Upper lobe of right lung (tissue), 1 donor: ENCODE measurements around the gene VAMP7. TPM values are rescaled to one million over a fixed set of nuclear protein-coding genes. Genes with fewer than 3 reads are reported as not detected.
A peak's percentile ranks its signal among the peaks of the same experiment; 100 is the strongest.
"Not testable (repeated sequence)": the region's sequence is repeated elsewhere in the genome, so short reads cannot be mapped to it uniquely, and the experiment has no call there.

Experiments used
- ATAC-seq: fragments of 200-7000 bp; cut with Tn5 transposase; one replicate; pipeline ENCODE4 v1.9.1; 2020; ENCODE audit warnings: mild to moderate bottlenecking, moderate library complexity
- DNase-seq: peaks from one replicate; pipeline ENCODE4 v3.0.0-alpha.2; 2020
- H3K27ac ChIP-seq: fragments of 200-600 bp; one replicate; pipeline ENCODE4 v1.8.0; 2022
- H3K27me3 ChIP-seq: fragments of 200-600 bp; one replicate; pipeline ENCODE4 v1.8.0; 2022; ENCODE audit warnings: mild to moderate bottlenecking
- H3K36me3 ChIP-seq: fragments of 200-600 bp; one replicate; pipeline ENCODE4 v1.8.0; 2022
- H3K4me1 ChIP-seq: fragments of 200-600 bp; one replicate; pipeline ENCODE4 v1.8.0; 2022
- H3K4me3 ChIP-seq: fragments of 200-600 bp; one replicate; pipeline ENCODE4 v1.8.0; 2022; ENCODE audit warnings: mild to moderate bottlenecking
- H3K9me3 ChIP-seq: fragments of 200-600 bp; one replicate; pipeline ENCODE4 v1.8.0; 2022
- intact Hi-C: fragments of 100-400 bp; cut with DNase I; formaldehyde crosslinking; loops from one replicate; pipeline ENCODE4 v1.11.0; 2022
- total RNA-seq: library from RNA; stranded (reverse); fragmentation: NEBNext Ultra II Directional; extraction: Animal tissue kit (Norgen Biotek cat#: 25700); gene quantifications from one replicate; pipeline ENCODE4 v1.2.1, GENCODE V29; 2021
- TF ChIP-seq, protein P1 (sequence below): fragments of 200-600 bp; IDR thresholded peaks from one replicate; pipeline ENCODE4 v1.8.0; 2022; ENCODE audit warnings: antibody characterized with exemption
- donor health status: DM: no; HTN: yes; CAD: no; lungs with severe emphysema.

The VAMP7 gene
- total RNA-seq, 1 donor from 2014 or later = 27.1 TPM

DNA sequence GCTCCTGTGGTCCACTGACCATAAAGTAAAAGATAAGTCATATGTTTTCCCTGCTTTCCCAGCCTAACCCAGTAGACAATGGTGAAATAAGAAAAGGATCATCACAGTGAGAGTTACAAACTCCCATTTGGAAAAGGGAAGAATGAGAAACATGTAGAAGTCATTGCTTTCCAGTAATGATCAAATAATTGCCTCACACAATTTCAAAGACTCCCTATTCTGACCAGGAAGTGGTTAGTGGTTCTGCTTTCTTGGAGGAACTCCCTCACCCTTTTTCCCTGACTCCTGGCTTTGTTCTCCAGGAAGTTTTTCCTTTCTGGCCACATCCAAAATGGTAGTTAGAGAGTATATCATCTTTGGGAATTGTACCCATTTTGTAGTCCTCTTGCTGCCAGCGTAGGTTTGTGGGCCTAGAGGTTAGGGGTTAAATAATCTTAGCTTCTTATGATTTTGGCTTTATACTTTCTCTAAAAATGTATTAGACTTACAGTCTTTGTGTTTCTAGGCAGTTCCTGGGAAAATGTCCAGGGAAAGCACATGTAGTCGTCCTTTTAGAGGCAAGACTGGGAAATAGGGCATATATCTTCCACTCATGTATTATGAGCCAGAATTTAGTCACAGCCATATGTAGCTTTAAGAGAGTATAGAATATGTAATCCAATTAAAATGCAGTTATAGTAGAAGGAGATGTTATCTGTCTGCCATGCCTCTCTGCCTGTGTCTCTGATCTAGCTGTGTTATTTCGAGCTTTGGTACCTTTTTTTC, 10.5 kb downstream of the VAMP7 start:
- ATAC-seq (no peak), DNase-seq (no peak)
- H3K27me3 ChIP-seq = no peaks in the 10 kb centered on the region
- intact Hi-C loops = no loop called here
- H3K9me3 ChIP-seq = no peaks in the 10 kb centered on the region
- H3K4me3 ChIP-seq = no peak overlapping the region
- peaks cover 5% of the 10 kb centered on the region for H3K4me1 ChIP-seq
- no peak overlapping the region for H3K27ac ChIP-seq
- H3K36me3 ChIP-seq = peaks cover 29% of the 10 kb centered on the region
- TF ChIP-seq, protein P1, sequence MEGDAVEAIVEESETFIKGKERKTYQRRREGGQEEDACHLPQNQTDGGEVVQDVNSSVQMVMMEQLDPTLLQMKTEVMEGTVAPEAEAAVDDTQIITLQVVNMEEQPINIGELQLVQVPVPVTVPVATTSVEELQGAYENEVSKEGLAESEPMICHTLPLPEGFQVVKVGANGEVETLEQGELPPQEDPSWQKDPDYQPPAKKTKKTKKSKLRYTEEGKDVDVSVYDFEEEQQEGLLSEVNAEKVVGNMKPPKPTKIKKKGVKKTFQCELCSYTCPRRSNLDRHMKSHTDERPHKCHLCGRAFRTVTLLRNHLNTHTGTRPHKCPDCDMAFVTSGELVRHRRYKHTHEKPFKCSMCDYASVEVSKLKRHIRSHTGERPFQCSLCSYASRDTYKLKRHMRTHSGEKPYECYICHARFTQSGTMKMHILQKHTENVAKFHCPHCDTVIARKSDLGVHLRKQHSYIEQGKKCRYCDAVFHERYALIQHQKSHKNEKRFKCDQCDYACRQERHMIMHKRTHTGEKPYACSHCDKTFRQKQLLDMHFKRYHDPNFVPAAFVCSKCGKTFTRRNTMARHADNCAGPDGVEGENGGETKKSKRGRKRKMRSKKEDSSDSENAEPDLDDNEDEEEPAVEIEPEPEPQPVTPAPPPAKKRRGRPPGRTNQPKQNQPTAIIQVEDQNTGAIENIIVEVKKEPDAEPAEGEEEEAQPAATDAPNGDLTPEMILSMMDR = no peak

DNA sequence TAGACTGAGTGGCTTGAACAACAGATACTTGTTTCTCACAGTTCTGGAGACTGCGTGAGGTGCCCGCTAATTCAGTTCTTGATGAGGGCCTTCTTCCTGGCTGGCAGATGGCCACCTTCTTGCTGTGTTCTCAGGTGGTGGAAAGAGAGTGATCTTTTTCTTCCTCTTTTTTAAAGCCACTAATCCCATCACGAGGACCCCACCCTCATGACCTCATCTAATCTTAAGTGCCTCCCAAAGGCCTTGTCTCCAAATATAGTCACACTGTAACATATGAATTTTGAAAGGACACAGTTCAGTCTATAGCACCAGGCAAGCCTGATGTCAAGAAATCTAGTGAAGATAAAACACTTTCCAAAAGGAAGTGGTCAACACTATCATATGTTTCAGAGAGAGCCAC, 12.4 kb downstream of the VAMP7 start:
- H3K4me1 ChIP-seq = peaks cover under 1% of the 10 kb centered on the region
- no peaks in the 10 kb centered on the region for H3K9me3 ChIP-seq
- ATAC-seq = no peak
- intact Hi-C loops = no loop called here
- H3K4me3 ChIP-seq = no peak overlapping the region
- no peaks in the 10 kb centered on the region for H3K27me3 ChIP-seq
- peaks cover 37% of the 10 kb centered on the region for H3K36me3 ChIP-seq
- no peak overlapping the region for H3K27ac ChIP-seq
- DNase-seq = no peak
- TF ChIP-seq, protein P1 = no peak

DNA sequence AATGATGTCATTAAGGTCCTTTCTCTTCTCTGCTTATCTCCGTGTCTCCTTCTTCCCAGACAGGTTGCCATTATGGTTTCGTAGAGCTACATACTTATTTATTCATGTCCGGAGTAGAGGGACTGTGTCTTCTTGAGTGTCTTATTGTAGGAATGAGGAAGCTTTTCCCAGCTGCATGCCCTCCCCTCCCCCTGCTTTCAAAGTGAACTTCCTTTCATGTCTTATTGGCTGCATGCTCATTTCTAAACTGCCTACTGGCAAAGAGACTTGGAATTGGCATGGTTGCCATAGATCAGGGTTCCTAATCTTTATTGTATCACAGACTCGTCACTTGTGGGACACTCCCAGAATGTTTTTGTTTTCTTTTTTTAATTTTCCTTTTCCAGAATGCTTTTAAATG, 15.4 kb downstream of the VAMP7 start:
- DNase-seq = no peak
- H3K36me3 ChIP-seq = peaks cover 27% of the 10 kb centered on the region
- ATAC-seq = no peak
- TF ChIP-seq, protein P1 = no peak
- H3K4me1 ChIP-seq = no peaks in the 10 kb centered on the region
- no peaks in the 10 kb centered on the region for H3K27me3 ChIP-seq
- no peak overlapping the region for H3K27ac ChIP-seq
- no peaks in the 10 kb centered on the region for H3K9me3 ChIP-seq
- no peak overlapping the region for H3K4me3 ChIP-seq
- intact Hi-C loops = no loop called here

DNA sequence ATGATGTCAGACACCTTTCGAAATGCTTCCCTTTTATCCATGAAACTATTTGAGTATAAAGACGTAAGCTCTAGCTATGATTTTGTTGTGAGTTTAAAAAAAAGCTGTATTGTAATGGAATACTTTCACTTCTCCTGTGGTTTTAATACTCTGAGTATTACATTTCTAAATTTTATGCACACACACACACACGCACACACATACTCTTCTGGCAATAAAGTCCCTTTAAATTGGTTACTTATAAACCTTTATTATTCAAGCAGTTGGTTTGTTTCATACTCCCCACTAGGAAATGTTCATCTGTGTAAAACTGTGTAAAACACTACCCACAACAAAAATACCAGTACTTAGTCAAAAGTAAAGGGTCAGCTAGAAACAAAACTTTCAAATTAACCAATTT, 18.2 kb downstream of the VAMP7 start:
- ATAC-seq (no peak), DNase-seq (no peak)
- Histone ChIP-seq H3K4me3 (no peak overlapping the region), H3K27ac (no peak overlapping the region), H3K4me1 (no peaks in the 10 kb centered on the region), H3K9me3 (no peaks in the 10 kb centered on the region), H3K27me3 (no peaks in the 10 kb centered on the region), H3K36me3 (peaks cover 26% of the 10 kb centered on the region)
- intact Hi-C loops = no loop called here
- TF ChIP-seq, protein P1 = no peak

GRCh38 chrX:155900765-155901164, 19.6 kb downstream of the VAMP7 start:
- Histone ChIP-seq H3K4me1 (no peaks in the 10 kb centered on the region), H3K9me3 (no peaks in the 10 kb centered on the region), H3K4me3 (no peak overlapping the region), H3K27ac (no peak overlapping the region), H3K36me3 (peaks cover 13% of the 10 kb centered on the region), H3K27me3 (no peaks in the 10 kb centered on the region)
- intact Hi-C loops = no loop called here
- ATAC-seq (no peak), DNase-seq (no peak)
- TF ChIP-seq, protein P1 = no peak

DNA sequence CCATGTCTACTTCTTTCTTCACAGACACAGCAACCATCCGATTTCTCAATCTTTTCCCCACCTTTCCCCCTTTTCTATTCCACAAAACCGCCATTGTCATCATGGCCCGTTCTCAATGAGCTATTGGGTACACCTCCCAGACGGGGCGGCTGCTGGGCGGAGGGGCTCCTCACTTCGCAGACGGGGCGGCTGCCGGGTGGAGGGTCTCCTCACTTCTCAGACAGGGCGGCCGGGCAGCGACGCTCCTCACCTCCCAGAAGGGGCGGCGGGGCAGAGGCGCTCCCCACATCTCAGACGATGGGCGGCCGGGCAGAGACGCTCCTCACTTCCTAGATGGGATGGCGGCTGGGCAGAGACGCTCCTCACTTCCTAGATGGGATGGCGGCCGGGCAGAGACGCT, 26.5 kb downstream of the VAMP7 start:
- H3K27ac ChIP-seq, H3K4me1 ChIP-seq, ATAC-seq, intact Hi-C loops, H3K27me3 ChIP-seq, H3K4me3 ChIP-seq, H3K9me3 ChIP-seq, H3K36me3 ChIP-seq: not testable (repeated sequence)
- DNase-seq = peak; percentile 40
